ENCODE measurements around the gene YY1.

YY1 gene

GRCh38 chr14:100211366-100211765 is 27.6 kb upstream of the YY1 start:
- Histone ChIP-seq H3K36me3 (ENCODE audit: control insufficient read depth in 2 of 2, insufficient read depth in 1 of 2, low read length in 2 of 2) (no peaks in the 10 kb centered on the region), H3K4me3 (ENCODE audit: low read depth, low read length) (no peak overlapping the region), H3K27ac (ENCODE audit: extremely low read depth, low read depth, low read length) (no peak overlapping the region), H3K4me1 (ENCODE audit: control insufficient read depth, insufficient read depth, low read length) (peaks cover 4% of the 10 kb centered on the region; the same call in 1 of the 2 replicates), H3K9me3 (ENCODE audit: control insufficient read depth, insufficient read depth, low read depth, low read length) (no peaks in the 10 kb centered on the region)
- TF ChIP-seq ZSCAN23 (tag by site-specific recombination; IDR thresholded peaks at IDR 0.05) = no peak
- TF ChIP-seq ZNF280D (tag by site-specific recombination; IDR thresholded peaks at IDR 0.05) = no peak
- TF ChIP-seq, protein P1, sequence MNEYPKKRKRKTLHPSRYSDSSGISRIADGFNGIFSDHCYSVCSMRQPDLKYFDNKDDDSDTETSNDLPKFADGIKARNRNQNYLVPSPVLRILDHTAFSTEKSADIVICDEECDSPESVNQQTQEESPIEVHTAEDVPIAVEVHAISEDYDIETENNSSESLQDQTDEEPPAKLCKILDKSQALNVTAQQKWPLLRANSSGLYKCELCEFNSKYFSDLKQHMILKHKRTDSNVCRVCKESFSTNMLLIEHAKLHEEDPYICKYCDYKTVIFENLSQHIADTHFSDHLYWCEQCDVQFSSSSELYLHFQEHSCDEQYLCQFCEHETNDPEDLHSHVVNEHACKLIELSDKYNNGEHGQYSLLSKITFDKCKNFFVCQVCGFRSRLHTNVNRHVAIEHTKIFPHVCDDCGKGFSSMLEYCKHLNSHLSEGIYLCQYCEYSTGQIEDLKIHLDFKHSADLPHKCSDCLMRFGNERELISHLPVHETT (tag by site-specific recombination; IDR thresholded peaks at IDR 0.05) = no peak
- TF ChIP-seq ZBTB17 (tag by site-specific recombination; IDR thresholded peaks at IDR 0.05) = no peak
- TF ChIP-seq ZNF433 (tag by site-specific recombination; IDR thresholded peaks at IDR 0.05; ENCODE audit: low read depth) = no peak
- TF ChIP-seq, protein P2, sequence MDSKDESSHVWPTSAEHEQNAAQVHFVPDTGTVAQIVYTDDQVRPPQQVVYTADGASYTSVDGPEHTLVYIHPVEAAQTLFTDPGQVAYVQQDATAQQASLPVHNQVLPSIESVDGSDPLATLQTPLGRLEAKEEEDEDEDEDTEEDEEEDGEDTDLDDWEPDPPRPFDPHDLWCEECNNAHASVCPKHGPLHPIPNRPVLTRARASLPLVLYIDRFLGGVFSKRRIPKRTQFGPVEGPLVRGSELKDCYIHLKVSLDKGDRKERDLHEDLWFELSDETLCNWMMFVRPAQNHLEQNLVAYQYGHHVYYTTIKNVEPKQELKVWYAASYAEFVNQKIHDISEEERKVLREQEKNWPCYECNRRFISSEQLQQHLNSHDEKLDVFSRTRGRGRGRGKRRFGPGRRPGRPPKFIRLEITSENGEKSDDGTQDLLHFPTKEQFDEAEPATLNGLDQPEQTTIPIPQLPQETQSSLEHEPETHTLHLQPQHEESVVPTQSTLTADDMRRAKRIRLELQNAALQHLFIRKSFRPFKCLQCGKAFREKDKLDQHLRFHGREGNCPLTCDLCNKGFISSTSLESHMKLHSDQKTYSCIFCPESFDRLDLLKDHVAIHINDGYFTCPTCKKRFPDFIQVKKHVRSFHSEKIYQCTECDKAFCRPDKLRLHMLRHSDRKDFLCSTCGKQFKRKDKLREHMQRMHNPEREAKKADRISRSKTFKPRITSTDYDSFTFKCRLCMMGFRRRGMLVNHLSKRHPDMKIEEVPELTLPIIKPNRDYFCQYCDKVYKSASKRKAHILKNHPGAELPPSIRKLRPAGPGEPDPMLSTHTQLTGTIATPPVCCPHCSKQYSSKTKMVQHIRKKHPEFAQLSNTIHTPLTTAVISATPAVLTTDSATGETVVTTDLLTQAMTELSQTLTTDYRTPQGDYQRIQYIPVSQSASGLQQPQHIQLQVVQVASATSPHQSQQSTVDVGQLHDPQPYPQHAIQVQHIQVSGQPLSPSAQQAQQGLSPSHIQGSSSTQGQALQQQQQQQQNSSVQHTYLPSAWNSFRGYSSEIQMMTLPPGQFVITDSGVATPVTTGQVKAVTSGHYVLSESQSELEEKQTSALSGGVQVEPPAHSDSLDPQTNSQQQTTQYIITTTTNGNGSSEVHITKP (tag by site-specific recombination; IDR thresholded peaks at IDR 0.05) = no peak
- no peak for TF ChIP-seq HOXD13 (CRISPR knock-in tag; IDR thresholded peaks at IDR 0.05; ENCODE audit: borderline replicate concordance)
- no peak for TF ChIP-seq ZNF670 (tag by site-specific recombination; IDR thresholded peaks at IDR 0.05; ENCODE audit: low read depth)
- no peak for TF ChIP-seq ZBTB8A (tag by site-specific recombination; IDR thresholded peaks at IDR 0.05)
- no peak for TF ChIP-seq ZNF560 (tag by site-specific recombination; IDR thresholded peaks at IDR 0.05; ENCODE audit: borderline replicate concordance)
- no peak for TF ChIP-seq ZNF157 (tag by site-specific recombination; IDR thresholded peaks at IDR 0.05)
- POLR2A ChIA-PET = interaction anchor here (0.9 kb wide), 1 partner anchor 8 kb away, joined by 3 read pairs; no protein-coding TSS in a partner anchor
- CTCF ChIA-PET = no interaction called here

DNA sequence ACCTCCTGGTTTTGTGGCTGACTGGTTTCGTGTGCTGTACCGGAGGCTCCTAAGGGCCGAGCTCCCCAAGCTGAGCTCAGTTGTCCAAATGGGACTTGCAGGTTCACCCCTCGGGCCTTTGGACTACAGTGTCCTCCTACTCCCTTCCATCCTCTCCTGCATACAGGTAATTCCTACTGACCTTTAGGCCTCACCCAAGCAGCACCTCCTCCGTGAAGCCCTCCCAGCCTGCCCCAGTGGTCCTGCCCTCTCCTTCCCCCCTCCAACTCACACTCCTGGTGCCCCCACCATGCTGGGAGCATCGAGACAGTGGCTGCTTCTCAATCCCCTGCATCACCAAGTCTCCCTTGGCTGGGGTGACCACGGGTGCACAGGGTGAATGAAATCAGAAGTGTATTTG is 27.1 kb upstream of the YY1 start:
- ChIA-PET POLR2A (no interaction called here), CTCF (no interaction called here)
- no peaks in the 10 kb centered on the region for H3K9me3 ChIP-seq (ENCODE audit: control insufficient read depth, insufficient read depth, low read depth, low read length)
- no peaks in the 10 kb centered on the region for H3K36me3 ChIP-seq (ENCODE audit: control insufficient read depth in 2 of 2, insufficient read depth in 1 of 2, low read length in 2 of 2)
- TF ChIP-seq ZNF701 (tag by site-specific recombination; IDR thresholded peaks at IDR 0.05) (no peak), MZF1 (tag by site-specific recombination; IDR thresholded peaks at IDR 0.05; ENCODE audit: borderline replicate concordance) (no peak), ZNF670 (tag by site-specific recombination; IDR thresholded peaks at IDR 0.05; ENCODE audit: low read depth) (no peak), ZNF585B (tag by site-specific recombination; IDR thresholded peaks at IDR 0.05) (no peak), SP3 (tag by site-specific recombination; IDR thresholded peaks at IDR 0.05) (no peak)
- peaks cover 4% of the 10 kb centered on the region; the same call in 1 of the 2 replicates for H3K4me1 ChIP-seq (ENCODE audit: control insufficient read depth, insufficient read depth, low read length)
- no peak overlapping the region for H3K27ac ChIP-seq (ENCODE audit: extremely low read depth, low read depth, low read length)
- H3K4me3 ChIP-seq (ENCODE audit: low read depth, low read length) = no peak overlapping the region

Data from HEK293 (cell line).